NCI-H2107 treated with DMSO at 0.1 percent for 48 hours (cell line): ENCODE measurements around the gene TMEM245.

Experiments used
- DNase-seq: peaks from one replicate; lab custom pipeline; 2025; ENCODE audit not compliant: unreplicated experiment; lab: John Stamatoyannopoulos, UW

Gene TMEM245

DNA sequence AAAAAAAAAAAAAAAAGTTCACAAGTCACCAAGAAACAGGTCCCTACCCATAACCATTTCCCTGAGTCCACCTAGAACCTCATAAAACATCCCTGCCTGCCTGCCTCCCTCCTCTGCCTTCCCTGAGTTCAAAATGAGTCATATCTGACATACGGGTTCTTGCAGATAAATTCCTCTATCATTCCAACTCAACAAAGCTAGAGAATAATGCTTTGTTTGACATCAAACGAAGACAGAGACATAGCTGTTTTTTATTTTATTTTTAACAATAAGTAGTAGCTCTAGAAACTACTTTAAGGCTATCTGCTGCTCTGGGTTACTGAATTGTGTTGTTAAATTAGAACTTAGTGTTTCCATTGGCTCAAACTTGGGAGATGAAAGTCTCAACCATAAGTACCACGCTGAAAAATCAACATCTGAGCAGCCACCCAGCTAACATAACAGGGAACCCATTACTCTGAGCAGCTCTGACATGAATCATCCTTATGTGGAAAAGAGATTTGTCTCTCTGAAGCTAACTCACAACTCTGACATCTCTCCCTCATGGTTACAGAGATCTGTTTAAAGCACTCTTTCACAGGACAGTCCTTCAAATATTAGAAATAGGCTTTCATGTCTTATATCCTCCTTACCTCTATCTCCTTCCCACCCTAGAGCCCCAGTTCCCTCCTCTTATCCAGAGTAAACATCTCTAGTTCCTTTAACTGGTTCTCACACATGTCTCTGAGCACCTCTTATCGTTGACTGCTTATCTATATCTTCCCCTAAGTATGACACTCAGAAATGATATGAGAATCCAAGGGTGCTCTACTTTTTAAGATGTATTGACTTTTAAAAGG is 12.1 kb downstream of the TMEM245 start:
- no peak for DNase-seq

DNA sequence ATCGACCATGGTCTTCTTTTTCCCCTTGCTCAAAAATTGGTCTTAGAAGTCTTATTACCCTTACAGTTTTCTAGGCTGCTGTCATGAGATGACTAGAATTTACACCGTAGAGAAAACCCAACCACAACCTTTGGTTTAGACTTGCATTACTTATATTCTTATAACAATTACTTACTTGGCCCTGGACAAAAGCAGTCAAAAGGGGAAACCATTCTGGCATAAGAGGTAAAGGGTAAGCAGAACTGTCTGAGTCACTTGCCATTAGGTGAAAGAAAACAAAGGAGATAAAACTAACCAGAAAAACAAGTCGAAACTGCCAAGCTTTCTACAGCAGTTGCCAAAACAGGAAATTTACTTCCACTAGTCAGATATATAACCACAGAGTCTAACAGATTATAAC is 17.9 kb downstream of the TMEM245 start:
- no peak for DNase-seq

- DNase-seq, result no peak
Measured at GRCh38 chr9:109101202-109101595, 18.5 kb downstream of the TMEM245 start.

DNA sequence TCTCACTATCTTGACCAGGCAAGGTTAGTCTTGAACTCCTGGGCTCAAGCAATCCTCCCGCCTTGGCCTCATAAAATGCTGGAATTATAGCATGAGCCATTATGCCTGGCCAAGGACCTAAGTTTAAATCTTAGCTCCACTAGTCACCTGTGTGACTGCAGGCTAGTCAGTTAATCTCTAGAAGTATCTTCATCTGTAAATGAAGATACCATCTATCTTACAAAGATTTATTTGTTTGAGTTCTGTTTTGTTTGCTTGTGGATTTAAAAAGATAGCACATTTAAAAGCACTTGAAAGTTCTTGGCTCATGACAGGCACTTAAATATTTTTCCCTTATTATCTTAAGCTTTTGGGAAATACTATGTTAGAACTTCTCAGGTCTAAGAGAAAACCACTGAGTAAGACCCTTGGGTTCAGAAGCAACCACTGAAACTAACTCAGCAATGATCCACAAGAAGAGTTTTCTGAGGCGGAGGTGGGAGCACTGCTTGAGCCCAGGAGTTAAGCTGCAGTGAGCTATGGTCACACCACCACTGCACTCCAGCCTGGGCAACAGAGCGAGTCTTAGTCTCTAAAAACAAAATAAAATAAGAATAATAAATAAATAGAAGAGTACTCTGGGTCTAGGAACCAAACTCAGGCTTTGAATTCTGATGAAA is 19.1 kb downstream of the TMEM245 start:
- no peak for DNase-seq

- no peak for DNase-seq
Measured at GRCh38 chr9:109098960-109099308, 20.8 kb downstream of the TMEM245 start.

GRCh38 chr9:109098171-109098959 is 21.4 kb downstream of the TMEM245 start:
- DNase-seq, result peak; percentile 90

- DNase-seq, result no peak
Measured at GRCh38 chr9:109097146-109097545, 22.6 kb downstream of the TMEM245 start.

- DNase-seq, result no peak
Measured at GRCh38 chr9:109095321-109095720, 24.4 kb downstream of the TMEM245 start.

DNA sequence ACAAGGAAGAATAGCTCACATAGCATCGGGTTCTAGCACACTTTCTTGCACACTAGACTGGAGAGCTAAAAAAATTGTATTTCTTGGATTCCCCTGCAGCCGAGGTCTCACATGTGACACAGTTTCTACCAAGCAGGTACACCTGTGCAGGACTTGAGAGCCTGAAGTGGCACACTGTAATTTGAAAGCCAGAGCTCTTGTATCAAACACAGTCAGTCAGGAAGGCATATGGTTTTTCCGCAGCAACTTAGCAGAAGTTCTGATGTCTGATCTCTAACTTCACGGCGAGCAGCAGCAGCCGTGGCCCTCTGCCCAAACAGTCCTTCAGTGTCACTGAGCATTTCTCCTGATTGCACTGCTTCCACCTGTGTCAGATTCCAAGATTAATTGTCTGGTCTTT is 25.5 kb downstream of the TMEM245 start:
- no peak for DNase-seq

GRCh38 chr9:109092587-109092986 is 27.2 kb downstream of the TMEM245 start:
- DNase-seq, result no peak

DNA sequence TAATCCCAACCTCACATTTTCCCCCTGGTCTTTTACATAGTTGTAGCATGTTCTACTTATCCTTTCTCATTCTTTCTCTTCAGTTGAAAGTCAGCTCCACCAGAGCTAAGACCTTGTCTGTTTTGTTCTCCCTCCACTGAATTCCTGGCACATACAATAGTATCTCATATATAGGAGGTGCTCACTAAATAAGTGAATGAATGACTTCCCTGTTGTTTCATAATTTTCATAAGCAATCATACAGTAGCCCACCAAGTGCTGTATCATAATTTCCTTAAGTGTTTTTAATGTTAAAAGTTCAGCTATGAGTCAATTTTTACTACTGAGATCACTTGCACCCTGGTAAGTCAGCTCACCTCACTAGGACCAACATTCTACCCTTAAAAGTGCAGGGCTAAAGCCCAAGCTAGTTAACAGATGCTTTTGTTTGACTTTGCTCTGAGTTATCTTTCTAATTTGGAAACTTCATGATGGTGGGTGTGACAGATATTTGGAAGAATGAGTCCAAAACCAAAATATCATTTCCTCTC is 27.6 kb downstream of the TMEM245 start:
- DNase-seq, result no peak

GRCh38 chr9:109088221-109088620 is 31.5 kb downstream of the TMEM245 start:
- DNase-seq, result no peak

DNA sequence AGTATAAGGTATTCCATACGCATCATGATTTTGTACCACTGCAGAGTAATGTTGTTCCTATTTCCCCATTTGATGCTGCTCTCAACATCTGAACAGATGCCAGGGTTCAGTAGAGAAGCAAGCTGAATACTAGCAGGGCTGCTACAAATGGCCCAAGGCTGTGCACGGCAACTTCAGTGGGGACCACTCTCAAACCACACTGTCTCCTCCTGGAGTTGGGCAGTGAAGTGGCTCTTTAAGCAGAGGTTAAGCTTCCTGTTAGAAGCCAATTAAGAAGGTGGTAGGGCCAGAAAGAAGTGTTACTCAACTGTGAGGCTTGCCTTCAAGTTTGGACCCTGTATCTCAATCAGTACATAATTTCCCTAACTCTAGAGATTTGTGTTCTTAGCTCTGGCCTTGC is 32.0 kb downstream of the TMEM245 start:
- no peak for DNase-seq

DNA sequence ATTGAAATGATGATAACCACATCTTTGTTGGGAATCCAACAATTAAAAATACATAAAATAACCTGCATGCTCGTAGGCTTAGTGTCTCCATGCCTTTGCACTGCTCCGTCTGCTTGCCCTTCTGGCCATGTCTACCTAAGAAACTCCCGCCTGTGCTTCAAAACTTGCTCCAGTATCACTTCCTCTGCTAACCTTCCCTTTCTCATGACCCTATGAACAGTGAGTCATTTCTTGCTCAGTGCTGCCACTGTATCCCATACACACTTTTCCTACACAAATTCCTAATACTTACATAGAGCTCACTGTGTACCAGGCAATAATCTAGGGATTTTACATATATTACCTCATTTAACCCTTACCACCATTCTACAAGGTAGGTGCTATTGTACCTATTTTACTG is 33.5 kb downstream of the TMEM245 start:
- DNase-seq, result no peak

DNA sequence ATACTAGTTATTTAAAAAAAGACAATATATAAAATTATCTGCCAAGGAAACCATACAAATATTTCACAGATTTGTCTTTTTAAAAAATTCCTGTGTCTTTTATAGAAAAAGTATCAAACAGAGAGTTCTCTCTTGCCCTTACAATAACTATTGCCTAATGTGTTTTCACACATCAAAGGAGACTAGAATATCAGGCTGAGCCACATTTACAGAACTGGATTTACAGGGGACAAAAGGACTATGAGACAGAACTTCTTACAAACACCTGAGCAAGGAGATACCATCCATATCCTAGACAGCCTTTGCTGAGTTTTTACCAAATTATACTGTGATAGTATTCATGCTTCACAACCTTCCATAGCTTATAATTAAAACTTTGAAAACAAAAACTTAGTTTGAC is 34.2 kb downstream of the TMEM245 start:
- no peak for DNase-seq

DNA sequence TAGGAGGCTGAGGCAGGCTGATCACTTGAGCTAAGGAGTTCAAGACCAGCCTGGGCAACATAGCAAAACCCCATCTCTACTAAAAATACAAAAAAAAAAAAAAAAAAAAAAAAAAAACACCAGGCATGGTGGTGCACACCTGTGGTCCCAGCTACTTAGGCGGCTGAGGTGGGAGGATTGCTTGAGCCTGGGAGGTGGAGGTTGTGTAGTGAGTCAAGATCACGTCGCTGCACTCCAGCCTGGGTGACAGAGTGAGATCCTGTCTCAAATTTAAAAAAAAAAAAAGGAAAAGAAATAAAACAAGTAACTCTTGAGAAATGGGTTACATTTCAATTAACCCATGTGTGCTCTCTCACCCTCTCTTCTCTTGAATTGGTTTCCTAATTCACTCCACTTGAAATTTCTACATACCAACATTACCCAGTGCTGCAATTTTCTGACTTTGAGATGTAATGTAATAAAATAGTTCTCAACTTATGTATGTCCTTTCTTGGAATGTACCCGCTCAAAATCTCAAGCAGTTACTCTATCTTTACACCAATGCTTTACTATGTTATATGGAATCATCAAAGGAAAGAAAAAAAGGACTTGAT is 35.8 kb downstream of the TMEM245 start:
- DNase-seq, result no peak

- DNase-seq, result no peak
Measured at GRCh38 chr9:109083141-109083540, 36.6 kb downstream of the TMEM245 start.

GRCh38 chr9:109082091-109082620 is 37.6 kb downstream of the TMEM245 start:
- no peak for DNase-seq

DNA sequence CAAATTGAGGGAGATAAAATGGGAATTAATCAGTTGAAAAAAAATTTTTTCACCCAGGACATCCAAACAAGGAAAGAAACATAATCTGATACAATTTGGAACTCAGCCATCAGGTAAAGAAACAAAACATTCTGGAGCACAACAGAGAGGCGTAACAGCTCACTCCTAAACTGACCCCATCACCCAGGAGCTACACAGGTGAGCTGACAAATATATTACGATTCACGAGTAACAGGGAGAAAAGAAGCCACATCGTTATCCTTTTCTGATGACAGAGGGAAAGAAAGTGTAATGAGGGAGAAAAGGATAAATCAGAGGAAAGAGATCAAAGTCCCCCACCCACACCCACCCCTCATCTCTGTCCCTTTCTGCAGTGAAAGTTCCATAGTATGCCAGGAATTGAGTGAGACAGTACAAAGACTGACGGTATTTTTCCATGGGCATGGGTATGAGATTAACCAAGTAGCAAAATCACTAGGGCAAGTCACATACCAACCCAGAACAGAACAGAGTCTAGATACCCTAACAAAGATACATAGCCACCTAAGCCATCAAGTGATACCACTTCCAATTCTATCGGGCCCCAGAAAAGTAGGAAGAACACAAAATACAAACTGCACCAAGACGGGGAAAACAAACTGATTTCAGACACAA is 45.4 kb downstream of the TMEM245 start:
- DNase-seq, result no peak

- DNase-seq, result no peak
Measured at GRCh38 chr9:109072821-109073435, 46.8 kb downstream of the TMEM245 start.
